HG02571 (cell line): ENCODE results near the gene HMGA1.

Experiments
- ATAC-seq: cut with Tn5 transposase; IDR thresholded peaks from one replicate; pipeline ENCODE4 v1.9.1; 2021; ENCODE audit warnings: mild to moderate bottlenecking, moderate library complexity; ENCODE audit not compliant: unreplicated experiment

HMGA1 gene

DNA sequence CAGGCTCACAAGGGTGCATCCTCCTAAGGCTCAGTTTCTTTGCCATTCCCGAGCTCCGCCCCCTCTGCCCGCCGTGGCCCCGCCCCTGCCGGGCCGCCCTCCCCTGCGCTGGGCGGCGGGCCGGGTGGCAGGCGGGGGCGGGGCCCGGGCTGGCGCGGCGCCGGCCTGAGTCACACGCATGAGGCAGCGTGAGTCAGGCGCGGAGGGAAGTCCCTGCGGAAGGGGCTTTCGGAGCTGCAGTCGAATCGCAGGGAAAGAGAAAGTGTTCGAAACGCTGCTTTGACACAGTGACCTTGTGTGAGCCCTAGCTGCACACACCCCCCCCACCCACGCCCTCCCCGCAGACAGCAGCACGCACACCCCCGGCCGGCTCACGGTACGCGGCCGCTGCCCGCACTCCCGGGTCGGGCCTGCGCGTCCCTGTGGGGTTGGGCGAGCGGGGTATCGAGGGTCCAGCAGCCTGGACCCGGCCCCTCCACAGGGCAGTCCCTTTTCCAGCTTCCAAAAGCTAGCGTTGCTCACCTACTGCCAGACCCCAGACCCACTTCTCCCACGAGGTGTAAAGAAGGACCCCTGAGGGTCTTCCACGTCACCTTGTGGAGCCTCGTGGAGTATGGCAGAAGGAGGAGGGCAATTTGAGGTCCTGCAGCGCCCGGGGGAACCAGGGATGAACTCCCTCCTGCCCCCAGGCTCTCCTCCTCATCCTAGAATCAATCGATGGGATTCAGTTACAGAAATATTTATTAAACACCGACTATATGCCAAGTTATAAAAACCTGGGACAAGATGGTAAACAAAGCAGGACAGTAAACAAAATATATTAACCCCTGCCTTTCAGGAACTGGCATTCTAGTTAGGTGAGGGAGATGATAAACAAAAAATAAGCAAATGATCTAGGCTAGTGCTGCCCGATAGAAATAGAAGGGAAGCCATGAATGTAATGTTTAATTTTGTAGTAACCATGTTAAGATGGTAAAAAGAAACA, 12.4 kb upstream of the HMGA1 start:
- ATAC-seq, result peak; percentile 77

DNA sequence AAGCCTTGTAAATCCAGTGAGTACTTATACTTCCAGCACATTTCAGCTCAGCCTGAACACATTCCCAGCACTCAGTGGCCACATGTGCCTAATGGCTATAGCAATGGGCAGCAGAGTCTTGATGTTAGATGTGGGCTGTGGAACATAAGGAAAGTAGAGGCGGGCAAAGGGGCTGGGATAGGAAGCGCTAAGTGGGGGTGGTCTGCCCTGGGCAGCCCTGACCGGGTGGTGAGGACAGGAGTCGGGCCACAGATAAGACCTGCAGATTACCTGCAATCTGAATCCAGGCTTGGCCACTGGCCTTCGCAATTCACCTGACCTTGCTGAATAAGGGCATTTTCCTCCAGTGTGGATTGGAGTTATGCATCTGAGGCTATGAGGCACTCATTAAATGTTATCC, 11.1 kb upstream of the HMGA1 start:
- ATAC-seq, result no peak

DNA sequence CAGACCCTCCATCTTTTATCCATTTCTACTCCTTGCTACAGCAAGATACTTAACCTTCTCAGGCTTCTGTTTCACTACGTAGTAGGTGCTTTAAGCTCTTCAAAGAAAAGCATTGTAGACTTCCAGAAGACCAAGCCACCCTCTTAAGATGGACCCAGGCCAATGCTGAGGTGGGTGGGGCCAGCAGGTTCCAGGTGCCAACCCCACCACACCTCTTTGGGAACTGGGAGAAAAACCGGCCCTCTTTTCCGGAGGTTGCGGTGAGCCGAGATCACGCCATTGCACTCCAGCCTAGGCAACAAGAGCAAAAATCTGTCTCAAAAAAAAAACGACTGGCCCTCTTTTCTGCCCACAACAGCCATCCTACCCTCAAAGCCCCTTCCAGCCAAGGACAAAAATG, 10.6 kb upstream of the HMGA1 start:
- no peak for ATAC-seq

DNA sequence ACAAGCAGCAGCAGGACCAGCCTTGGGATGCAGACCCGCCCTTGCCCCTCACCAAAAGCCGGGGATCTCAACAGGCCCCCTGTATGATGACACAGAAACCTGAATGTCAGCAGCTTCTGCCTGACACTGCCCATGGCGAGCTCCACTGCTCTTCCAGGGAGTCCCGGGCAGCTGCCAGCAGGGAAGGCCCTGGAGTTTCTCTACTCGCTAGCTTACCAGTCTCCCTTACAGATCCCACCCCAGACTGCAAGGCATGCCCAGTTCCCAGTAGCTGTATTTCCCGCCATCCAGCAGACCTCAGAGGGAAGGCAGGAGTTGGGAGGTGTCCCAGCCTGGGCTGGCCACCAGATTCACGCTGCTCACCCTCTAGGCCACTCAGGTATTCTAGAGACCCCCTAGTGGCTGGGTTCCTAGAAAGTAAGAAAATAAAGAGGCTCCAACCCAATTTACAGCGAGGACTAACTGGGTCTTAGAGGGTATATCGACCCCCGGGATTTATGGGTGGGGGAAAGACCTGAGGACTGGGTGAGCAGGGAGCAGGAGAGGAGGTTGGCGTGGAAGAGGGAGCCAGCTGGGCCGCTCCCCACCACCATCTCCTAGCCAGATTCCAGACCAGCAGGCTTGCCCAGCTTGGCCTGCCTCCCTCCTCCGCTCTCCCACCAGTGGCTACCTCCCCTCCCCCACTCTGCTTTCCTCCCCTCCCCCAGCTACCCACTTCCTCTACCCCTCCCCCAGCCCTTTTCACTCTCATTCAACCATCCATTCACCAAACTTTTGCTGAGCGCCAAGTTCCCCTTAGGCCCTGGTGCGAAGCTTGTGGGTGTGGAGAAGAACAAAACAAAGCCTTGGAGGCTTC, 9.7 kb upstream of the HMGA1 start:
- no peak for ATAC-seq

DNA sequence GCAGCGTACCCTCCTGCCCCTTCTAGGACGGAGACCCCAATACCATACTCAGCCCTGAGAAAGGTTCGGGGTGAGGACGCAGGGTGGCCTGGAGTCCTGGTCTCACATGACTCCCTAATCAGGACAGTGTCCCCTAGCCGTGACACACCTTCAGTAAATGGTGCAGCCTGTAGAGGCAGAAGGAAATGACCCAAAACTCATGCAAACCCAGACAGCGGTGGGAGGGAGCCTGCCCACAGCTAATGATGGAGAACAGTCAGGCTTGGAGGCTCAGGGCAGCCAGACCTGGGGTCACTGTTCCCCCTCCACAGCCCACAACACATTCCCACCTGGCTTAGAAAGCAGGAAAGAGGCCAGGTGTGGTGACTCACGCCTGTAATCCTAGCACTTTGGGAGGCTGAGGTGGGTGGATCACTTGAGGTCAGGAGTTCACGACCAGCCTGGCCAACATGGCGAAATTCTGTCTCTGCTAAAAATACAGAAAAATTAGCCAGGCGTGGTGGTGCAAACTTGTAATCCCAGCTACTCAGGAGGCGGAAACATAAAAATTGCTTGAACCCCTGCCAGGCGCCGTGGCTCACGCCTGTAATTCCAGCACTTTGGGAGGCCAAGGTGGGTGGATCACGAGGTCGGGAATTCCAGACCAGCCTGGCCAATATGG, 8.8 kb upstream of the HMGA1 start:
- ATAC-seq, result no peak

DNA sequence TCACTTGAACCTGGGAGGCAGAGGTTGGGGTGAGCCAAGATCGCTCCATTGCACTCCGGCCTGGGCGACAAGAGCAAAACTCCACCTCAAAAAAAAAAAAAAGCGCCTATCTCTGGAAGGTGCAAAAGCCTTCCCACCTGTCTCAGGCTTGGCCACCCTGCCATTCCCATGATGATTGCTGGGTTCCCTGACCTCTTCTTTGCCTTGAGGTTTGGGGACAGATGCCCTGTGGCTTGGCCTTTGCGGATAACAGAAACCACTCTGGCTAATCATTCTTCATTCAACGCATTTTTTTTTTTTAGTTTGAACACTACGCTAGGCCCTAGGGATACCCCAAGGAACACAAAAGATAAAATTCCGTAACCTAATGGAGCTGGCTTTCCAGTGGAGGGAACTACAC, 6.8 kb upstream of the HMGA1 start:
- no peak for ATAC-seq

DNA sequence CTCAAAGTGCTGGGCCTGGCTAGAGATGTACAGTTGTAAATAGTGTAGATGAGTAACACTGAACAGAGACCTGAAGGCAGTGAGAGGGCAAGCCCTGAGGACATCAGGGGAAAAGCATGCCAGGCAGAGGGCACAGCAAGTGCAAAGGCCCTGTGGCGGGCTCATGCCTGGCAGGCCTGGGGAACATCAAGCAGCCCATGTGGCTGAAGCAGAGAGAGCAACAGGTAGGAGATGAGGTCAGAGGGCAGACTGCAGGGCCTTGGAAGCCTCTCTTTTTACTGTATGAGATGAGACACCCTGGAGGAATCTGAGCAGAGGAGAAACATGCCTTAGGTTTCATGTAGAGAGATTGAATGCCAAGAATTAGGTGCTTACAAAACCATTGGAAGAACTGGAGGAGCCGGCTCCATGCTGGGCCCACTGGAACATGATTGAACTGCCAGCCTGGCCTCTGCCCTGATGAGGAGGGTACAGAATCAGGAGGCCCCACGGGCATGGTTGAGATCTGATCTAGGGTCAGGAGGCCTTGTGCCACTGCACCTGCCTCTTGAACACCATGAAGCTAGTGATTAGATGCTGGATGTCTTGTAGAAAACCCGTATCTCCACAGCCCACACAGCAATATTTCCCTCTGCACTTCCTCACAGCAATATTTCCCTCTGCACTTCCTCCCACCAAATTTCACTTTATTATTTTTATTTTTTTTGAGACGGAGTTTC, 5.9 kb upstream of the HMGA1 start:
- no peak for ATAC-seq

DNA sequence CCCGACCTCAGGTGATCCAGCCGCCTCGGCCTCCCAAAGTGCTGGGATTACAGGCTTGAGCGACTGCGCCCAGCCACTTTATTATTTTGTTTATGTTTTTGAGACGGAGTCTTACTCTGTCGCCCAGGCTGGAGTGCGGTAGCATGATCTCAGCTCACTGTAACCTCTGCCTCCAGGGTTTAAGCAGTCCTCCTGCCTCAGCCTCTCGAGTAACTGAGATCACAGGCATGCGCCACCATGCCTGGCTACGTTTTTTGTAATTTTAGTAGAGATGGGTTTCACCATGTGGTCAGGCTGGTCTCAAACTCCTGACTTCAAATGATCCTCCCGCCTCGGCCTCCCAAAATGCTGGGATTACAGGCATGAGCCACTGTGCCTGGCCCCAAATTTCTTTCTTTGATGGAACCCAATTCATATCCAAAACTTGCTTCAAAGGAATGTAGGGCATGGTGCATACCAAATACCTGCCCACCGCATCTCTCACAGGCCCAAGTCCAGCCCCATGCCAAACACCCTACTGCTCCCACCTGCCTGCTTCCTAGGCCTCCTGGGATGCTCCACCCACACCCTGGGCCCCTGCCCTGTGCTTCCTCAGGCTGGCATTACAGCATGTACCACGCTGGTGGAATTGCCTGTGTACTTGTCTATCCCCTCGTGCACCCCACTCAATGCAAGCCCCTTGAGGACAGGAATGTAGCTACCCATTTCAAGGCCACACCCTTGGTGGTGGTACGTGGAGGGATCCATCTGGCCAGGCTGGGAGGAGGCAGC, 4.9 kb upstream of the HMGA1 start:
- no peak for ATAC-seq

DNA sequence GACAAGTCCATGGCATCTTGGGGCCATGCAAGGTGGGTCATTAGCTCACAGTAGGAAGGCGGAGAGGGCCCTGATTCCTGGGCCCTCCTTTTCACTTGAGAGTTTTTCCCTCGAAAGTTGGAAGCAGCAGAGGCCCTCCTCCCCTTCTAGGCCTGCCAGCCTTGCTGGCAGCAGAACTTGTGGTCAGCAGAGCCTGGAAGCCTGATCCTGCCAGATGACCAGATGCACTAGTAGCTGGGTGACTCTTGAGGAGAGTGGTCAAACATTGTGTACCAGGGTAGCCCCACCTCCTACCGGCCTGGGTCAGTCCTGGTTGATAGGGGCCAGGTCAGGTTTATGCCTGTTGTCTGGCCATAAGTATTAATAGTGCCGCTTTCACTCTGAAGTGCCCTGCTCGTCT, 3.8 kb upstream of the HMGA1 start:
- no peak for ATAC-seq

DNA sequence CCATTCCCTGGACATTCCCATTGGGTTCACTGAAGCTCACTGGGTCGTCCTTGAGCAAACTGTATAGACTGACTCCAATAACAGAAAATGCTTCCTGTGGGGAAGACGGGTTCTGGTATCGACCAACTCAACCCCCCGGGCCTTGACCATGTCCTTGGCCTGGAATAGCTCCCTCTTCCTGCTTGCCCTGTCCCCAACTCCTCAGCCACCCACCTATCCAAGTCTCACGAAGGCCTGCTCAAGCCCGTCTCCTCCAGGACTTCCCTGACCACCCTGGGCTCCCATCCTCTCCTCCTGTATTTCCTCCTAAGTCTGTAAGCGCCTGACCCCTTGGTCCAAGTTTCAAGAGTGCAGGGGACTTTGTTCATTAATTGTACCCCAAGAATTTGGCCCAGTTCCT, 2.8 kb upstream of the HMGA1 start:
- ATAC-seq, result no peak

DNA sequence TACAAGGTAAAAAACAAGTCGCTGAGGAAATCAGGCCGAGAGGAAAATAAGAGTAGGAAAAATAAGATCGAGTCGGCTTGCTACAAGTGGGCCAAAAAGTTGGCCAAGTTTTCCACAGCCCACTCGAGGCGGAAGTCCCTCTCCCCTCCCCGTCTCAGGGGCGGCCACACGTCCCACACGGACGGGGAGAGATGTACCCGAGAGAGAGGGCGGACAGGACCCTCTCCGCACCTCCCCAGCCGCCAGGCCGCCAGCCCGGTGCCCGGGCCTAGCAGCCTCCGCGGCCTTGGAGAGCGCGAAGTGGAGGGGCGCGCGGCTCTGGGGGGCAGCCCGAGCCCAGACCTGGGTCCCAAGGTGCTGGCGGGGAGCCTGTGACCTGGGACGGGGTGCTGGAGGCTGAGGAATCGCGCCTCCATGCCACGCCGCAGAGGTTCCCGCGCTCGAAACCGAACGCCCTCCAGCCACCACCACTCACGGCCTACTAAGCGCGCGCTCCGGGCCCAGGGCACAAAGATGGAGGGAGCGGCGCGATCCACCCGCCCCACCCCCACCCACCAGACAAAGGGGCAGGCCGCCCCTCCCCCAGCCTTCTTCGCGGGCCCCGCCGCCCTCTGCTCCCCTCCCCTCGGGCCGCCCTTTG, 1.9 kb upstream of the HMGA1 start:
- no peak for ATAC-seq

DNA sequence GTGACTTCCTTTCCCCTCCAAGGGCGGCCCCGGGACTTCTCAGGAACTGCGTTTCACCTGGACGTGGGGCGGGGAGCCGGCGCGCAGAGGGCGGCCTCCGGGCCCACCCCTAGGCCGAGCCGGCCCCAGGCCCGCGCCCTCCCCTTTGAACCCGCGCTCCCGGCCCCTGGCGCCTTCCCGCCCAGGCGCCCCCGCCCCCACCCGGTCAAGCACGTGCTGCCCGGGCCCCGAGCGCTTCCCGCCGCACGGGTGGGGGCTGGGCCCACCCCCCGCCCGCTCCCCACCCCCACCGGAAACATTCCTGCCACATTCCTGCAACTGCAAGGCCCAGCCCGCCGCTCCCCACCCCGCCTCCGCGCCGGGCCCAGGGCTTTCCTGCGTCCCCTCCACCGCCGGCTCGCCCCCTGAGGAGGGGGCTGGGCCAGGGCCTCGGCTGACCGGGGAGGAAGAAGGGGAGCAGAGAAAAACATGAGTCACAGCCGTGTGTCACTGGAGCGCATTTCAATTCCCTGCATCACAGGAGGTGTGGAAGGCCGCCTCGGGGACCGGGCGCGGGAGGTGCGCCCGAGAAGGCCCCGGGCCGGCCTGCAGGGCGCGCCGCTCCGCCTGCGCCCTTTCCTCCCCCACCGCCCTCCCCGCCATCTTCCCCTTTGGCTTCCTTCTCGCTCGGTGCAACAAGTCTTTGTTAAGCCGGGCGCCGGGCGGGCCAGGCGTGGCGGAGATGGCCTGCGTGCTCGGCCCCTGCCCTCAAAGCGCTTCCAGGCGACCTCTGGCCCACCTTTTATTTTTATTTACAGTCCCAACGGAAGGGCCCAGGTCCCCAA, 1.2 kb upstream of the HMGA1 start:
- no peak for ATAC-seq

DNA sequence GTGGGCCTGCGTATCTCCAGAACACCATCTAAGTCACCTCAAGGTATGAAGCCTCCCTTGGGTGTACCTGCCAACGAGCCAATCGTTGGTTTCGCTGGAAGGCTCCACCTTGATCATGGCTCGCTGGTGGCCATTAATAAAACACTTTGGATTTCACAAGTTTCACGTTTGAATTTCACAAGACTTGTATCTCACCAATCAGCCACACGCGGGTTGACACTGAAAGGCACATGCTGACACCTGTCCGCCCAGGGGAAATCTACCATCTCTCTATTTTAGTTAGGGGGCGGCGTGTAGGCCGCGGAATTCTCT, 586 bp upstream of the HMGA1 start:
- no peak for ATAC-seq

DNA sequence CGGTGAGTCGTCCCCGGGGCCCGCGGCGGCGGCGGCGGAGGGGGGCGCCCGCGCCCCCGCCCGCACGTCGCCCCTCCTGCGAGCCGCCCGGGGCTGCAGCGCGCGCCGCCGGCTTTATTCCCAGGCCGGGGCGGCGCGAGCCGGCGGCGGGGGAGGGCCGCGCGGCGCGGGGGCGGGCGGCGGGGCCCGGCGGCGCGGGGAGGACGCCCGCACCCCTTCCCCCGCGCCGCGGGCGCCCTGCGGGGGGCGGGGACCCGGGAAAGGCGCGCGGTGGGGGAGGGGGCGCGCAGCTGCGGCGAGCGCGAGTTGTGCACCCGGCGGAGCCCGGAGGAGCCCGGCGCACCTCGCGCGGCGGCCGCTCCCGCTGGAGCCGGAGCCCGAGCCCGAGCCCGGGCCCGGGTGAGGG, 646 bp downstream of the HMGA1 start:
- no peak for ATAC-seq

DNA sequence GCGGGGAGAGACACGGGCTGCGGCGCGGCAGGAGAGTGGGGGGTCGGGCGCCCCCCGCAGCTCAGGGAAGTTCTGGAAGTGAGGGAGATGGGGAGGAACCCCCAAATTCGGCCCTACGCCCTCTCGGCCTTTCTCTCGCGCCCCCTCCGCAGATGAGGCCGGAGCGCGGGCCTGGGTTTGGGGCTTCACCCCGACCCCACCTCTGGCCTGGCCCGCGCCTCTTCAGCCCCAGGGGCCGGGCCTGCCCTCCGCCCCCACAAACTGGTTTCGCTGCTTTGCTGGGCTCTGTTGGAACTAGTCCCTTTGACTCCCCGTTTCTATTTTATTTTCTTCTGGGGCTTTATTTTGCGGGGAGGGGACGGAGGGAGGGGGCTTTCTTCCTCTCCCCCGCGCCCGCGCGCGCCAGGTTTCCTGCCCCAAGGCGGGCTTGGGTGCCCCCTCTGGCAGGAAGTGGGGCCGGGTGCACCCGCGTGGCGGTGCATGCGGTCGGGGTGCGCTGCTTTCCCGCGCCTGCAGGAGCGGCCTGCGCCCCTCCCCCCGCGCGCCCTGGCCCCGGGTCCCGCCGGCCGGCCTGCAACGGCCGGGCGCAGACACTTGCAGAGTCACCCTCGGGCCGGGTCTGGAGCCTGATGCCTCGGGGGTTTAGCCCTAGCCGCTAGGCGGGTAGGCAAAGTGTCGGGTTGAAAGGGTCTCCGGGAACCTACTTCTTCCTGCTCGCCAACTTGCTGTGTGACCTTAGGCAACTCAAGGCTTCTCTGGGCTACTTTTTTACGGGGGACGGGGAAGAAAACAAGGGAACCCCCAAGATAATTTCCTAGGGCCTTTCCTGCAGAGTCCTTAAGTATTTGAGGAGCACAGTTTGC, 1.3 kb downstream of the HMGA1 start:
- ATAC-seq, result no peak

DNA sequence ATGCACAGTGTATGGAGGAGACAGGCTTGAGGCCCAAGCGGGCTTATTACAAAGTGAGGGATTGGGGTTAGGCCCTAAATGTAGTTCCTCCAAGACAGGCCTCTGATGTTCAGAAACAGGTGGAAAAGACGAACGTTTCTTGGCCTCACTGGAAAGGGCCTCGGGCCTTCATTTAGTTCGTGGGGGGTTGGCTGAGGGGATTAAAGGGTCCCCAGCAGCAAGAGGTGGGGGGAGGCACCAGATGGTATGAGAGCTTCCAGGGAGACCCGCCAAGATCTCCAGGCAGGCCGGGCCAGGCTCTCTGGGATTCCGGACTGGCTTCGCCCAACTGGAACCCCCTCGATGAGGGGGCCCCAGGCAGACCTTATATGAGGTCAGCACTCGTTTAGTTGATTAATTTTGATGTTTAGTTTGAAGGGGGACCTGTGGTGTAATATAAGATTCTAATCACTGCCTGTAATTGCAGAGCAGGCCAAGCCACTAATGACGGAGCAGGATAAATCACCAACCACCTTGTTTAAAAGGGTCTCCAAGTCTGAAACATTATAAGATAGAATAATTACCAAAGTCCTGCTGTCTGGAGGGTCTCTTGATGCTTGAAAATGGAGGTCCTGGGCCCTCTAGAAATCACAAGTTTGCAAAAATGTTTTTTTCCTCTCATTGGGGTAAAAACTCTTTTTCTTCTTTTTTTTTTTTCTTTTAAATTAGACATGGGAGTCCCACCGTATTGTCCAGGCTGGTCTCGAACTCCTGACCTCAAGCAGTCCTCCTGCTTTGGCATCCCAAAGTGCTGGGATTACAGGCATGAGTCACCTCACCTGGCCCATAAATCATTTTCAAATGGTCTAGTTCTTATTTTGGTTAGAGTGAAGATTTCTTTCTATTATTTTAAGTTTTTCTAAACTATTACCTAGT, 2.2 kb downstream of the HMGA1 start:
- no peak for ATAC-seq

DNA sequence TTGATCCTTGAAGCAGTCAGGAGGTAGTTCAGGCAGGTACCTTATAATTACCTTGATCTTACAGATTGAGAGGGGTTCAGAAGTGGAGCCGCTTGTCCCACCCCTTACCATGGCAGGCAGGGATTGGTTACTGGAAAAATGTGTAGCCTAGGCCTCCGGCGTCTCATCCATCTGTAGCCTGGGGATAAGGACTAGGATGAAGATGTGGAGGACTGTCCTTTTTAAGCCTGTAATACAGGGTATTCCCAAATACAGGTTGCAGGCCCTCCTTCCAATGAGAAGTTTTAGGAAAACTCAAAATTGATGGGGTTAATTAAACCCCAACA, 2.8 kb downstream of the HMGA1 start:
- ATAC-seq, result no peak
